HG03378 (cell line): Measurements from ENCODE around the gene ENDOU.

Experiments used
- ATAC-seq: cut with Tn5 transposase; IDR thresholded peaks from one replicate; pipeline ENCODE4 v1.9.1; 2021; ENCODE audit warnings: mild to moderate bottlenecking, moderate library complexity; ENCODE audit not compliant: unreplicated experiment

ENDOU gene

DNA sequence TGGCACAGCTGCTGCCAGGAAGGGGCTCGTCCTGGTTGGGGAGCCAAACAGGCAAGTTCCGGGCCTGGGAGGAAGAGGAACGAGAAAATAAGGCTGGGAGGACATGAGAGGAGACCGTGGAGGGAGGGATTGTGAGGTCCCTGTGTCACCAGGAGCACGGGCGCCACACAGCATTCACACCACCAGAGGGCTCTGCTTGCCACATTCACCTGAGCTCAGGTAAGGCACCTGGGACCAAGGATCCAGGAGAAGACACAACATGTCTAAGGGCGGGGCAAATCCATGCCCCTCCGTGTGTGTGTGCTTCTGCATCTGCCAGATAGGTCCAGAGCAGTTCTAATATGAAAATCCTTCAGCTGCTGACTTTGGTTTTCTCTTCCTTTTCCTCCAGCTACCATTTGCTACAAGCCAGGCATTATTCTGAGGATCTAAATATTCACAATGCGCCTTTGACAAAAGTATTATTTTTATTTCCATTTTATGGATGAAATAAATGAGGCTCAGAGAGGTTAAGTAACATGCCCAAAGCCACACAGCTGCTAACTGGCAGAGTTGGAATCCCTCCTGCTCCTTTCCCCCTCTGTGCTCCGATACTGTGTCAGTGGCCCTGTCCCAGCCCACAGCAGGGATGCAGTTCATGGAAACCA, 18.8 kb upstream of the ENDOU start:
- ATAC-seq, result no peak

- no peak for ATAC-seq
Measured at GRCh38 chr12:47743311-47743860, 18.1 kb upstream of the ENDOU start.

DNA sequence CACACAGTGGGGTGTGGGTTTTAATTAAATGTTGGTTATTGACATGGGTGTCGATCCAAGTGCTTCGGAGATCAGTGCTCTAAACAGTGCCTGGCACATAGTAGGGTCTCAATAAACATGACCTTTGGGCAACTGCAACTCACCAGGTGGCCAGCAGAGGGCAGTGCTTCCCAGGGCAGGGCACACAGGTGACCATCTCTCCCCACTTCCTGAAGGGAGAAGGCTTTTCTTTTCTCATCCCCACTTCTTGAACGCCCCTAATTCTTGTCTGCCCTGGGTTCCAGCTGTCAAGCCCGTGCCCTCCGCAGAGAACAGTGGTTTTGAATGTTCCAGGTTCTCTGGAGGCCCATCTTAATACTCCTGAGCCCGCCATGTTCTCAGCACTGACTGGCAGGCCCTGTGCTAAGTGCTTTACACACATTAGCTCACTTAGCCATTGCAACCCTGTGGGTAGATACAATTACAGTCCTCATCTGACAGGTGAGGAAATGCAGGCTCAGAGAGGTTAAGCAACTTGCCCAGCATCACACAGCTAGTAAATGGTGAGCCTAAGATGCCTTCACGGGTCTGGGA, 17.0 kb upstream of the ENDOU start:
- ATAC-seq, result no peak

GRCh38 chr12:47741340-47741703, 16.0 kb upstream of the ENDOU start:
- no peak for ATAC-seq

GRCh38 chr12:47740606-47741339, 15.5 kb upstream of the ENDOU start:
- ATAC-seq, result no peak

- ATAC-seq, result peak; percentile 52
Measured at GRCh38 chr12:47739979-47740378, 14.7 kb upstream of the ENDOU start.

DNA sequence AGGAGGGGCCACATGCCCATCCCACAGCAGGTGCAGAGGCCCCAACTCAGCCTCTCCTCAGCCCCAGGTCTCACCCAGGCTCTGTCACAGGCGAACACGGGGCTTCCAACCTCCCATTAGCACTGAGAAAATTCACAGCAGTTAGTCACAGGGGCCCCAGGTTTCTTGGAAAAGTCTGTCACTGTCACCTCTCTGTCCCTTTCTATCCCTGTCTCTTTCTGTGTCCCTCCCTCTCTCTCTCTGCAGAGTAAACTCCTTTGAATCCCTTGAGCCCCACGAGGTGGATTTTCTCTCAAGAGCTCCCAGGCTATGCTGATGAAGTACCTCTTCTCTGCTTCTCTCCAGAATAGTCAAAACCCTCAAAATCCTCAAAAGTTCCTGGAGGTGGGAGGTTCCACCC, 14.0 kb upstream of the ENDOU start:
- ATAC-seq, result no peak

DNA sequence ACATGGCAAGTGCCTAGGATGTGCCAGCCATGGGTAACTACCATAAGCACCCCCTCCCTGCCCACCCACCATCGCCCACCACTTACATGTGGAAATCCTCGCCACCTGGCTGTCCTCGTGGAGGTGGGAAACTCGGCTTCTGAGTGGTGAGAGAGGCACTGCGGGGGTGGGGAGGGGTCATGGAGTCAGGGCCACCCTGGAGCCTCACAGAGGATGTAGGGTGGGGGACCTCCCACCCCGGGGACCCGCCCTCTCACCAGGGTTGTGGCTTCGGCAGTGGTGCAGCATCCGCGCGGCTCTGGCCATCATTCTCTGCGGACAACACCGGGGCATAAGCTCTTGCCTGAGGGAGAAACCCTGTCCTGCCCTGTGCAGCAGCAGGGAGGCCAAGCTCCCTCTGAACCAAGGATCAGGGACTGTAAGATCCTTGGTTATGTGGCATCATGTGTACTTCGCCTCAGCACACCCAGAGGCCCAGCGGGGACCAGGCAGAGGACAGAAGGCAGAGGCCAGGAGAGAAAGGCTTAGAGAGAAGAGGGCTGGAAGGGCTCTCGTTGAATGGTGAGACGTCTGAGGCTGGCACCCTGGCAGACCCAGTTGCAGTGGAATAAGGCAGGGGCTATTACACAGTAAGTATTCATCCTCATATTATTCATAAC, 12.8 kb upstream of the ENDOU start:
- ATAC-seq, result no peak

DNA sequence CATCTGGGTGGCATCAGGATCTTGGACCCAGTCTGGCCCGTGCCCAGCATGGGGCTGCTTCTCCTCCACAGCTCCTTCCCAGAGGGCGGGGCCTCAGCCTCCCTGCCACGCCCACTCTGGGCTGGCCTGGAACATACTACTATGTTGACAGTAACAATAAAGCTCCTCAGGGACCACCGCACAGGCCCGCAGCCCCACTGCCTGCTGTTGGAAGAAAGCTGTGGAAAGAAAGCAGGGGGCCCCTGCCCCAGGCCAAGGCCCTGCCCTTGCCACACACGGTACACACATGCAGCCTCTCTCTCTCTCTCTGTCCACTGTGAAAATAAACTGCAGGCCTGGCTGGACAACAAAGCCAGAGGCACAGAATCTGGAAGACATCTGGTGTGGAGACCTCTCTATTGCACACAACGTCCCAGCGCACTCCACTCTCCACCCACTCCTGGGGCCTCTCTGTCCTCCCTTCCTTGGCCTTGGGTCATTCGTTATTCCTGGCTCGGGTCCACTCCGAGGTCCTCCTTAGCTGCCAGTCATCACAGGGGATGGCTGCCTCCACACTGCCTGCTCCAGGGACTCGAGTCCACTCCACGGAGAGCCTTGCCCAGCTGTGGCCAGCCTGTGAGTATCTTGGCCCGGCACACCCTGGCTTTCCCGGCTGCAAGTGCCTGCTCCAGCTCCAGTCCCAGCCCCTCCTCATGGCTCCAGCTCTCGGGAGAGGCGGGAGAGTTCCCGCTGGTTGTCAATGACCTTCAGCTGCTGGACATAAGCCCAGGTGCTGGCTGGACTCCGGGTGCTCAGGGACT, 11.8 kb upstream of the ENDOU start:
- ATAC-seq, result no peak

DNA sequence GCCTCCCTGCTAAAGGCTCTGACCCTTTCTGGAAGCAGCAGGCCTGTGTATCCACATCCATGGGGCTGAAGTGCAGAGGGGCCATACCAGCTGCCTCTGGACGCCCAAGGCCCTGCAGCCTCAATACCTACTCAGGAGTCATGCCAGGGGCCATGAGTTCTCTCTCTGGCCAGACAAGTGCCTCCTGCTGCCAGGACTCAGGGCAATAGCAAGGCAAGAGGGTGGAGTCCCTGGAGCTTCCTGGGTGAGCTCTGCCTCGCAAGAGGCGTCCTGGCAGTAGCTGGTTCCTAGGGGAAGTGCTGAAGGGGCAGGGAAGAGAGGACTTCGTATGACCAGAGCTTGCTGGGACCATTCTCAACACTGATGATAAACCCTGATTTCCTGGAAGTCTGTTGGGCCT, 10.9 kb upstream of the ENDOU start:
- no peak for ATAC-seq

- ATAC-seq, result no peak
Measured at GRCh38 chr12:47735649-47736048, 10.4 kb upstream of the ENDOU start.

DNA sequence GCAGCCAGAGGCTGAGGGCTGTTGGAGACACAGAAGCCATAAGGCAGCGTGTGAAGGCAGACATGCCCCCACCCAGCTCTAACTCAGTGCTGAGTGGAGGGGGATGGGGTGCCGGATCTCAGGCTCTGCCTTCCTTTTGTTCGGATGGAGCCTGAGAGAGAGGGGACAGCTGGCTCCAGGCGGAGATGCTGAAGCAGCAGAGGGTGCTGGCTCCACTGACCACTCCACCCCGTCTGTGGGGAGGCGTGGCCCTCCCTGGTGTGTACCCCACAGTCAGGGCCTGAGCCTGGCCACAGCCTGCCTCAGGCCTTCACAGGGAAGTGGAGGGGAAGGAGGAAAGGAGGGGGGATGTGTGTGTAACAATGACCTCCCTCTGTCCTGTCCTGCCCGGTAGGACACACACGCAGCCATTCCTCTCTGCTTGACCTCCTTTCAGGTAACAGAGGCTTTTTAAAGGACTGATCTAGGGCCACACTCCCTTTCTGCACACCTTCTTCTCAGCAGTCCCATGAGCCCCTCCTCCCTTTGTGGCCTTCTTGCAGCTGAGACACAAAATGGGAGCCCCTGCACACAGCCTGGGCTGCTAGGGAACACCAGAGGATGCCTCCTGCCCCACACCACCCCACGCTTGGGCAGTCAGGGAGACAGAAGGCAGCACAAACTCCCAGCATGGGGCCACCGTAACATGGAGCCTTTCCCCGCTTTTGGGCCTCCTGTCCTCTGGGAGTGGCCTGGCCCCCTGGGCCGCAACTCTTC, 9.6 kb upstream of the ENDOU start:
- ATAC-seq, result no peak

DNA sequence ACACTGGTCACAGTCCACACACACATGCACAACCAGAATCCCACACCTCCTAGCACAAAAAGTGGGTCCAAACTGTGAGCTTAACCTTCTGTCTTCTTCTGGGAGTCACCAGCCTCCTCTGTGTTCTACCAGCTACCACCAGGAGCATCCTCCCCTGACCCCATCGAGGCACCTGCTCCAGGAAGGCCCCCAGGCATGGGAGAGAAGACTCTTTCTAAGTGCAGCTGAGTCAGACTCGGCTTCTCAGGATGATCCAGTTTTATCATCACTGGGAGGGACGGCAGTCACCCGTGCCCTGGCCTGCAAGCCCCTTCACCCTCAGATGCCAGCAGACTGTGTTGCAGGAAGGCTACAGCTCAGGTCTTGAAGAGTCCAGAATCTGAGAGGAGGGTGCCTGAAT, 7.9 kb upstream of the ENDOU start:
- no peak for ATAC-seq

GRCh38 chr12:47732504-47732903, 7.2 kb upstream of the ENDOU start:
- no peak for ATAC-seq

DNA sequence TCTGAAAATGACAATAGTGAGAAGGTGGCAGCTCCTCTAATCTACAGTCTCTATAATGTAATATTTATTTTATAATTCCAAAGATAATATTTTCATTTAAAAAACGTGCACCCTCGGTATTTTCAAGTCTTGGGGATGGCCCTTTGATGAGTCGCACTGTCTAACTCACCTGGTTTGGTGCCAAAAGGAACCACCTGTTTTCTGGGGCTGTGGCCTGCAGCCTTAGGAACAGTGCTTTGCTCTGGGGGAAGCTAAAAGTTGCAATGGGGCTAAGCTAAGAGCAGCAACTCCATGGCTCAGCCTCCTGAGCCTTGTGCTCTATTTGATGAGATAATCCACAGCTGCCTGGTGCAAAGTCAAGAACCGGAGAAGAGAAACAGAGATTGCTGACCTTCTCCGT, 6.4 kb upstream of the ENDOU start:
- no peak for ATAC-seq

DNA sequence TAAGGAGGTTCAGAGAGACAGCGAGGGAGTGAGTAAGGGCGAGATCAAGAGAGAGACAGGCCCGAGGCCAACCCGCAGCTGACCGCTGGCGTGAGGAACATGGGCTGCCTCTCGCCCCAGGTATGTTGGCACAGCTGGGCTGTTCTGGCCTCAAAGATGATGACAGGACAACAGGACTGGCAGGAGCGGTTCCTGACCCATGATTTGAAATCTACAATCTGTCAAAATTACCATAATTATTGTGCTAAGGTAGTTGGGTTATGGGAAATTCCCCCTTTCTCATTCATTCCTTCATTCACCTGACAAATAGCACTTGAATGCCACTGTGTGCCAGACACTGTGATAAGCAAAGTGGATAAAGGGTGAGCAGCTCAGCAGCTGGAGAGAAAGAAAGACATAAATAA, 5.1 kb upstream of the ENDOU start:
- ATAC-seq, result no peak

- no peak for ATAC-seq
Measured at GRCh38 chr12:47729233-47729632, 3.9 kb upstream of the ENDOU start.

DNA sequence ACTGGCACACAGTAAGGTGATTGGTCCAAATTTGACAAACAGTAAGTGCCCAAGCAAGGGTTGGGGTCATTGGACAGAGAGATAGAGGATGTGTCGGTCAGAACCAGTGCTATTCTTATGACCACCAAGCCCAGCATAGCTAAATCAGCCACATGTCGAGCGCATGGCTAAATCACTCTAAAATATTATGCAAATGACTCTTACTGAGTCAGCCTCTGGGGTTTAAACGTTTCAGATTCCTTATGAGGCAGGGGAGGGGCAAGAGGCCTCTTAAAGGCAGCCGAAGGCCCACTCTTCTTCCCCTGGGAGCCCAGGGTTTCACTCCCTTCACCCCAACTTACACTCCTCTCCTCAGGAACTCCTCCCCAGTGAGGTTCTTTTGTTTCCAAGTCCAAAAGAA, 603 bp upstream of the ENDOU start:
- ATAC-seq, result peak; percentile 92

DNA sequence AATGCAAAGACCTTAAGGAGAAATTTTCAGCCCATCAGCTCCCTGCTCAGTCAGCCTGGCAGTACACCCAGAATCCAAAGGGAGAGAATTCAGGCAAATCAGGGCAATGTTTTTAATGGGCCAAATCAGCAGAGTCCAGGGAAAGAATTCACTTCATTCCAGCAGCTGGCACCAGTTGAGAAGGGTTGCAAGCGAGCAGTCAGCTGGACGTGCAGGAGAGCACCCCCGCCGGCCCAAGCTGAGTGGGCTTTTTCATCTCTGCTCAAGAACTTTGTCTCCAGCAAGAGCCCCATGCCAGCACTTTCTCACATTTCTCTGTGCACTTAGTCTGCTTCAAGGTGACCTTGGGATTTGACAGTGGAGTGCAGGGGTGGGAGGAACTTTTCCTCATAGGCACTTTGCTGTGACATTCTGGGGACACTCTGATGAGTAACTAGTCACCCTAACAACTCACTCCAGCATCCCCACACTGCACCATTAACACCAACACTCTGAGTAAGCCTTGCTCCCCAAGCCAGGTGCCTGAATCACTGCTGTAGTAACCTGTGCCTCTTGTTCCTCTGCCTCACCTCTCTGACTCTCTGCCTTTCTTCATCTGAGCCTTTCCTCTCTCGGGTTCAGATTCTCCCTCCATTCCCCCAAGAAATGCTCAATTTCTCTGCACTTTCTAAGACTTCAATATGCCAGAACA, 2.2 kb downstream of the ENDOU start:
- no peak for ATAC-seq
